SK-N-SH (cell line): ENCODE data around the gene COG8. TPM values are rescaled to one million over a fixed set of nuclear protein-coding genes. Genes with fewer than 3 reads are reported as not detected.

Experiments
- CTCF ChIA-PET: fragments of 300-600, 350-600 bp; formaldehyde crosslinking; extraction: SDS; loops from one replicate; lab custom pipeline; 2021; lab: Yijun Ruan, JAX
- POLR2A ChIA-PET: fragments of 350-600 bp; sonication (Branson Sonifier 250); formaldehyde crosslinking; extraction: SDS; loops from one replicate; lab custom pipeline; 2020; ENCODE audit warnings: antibody characterized with exemption, inconsistent platforms; lab: Yijun Ruan, JAX
- DNase-seq: peaks from one replicate; pipeline ENCODE4 v3.0.0; 2012
- H2AFZ ChIP-seq: fragments of 200-600 bp; sonication (generic); 2 replicates; pipeline ENCODE4 v1.8.1; 2016; ENCODE audit warnings: antibody characterized with exemption, mild to moderate bottlenecking, low read depth
- H3F3A ChIP-seq: fragments of 200-600 bp; sonication (generic); replicated peaks from 2 replicates; pipeline ENCODE3; 2016; ENCODE audit warnings: antibody characterized with exemption, mild to moderate bottlenecking; ENCODE audit not compliant: insufficient read depth
- H3K27ac ChIP-seq, 2 experiments: fragments of 200-500 bp in 1 of 2; fragments of 200-600 bp in 1 of 2; sonication (Bioruptor generic) in 1 of 2; sonication (generic), shearing (Covaris generic) in 1 of 2; 2 replicates each; pipeline versions ENCODE4 v1.5.1 to v1.6.1; 2014 to 2016; ENCODE audit warnings: low read depth in 2 of 2, inconsistent platforms in 1 of 2, low read length in 1 of 2, mild to moderate bottlenecking in 1 of 2, mixed read lengths in 1 of 2
- H3K27me3 ChIP-seq: fragments of 200-600 bp; sonication (generic), shearing (Covaris generic); 2 replicates; pipeline ENCODE4 v1.6.1; 2016; ENCODE audit warnings: mixed run types; ENCODE audit not compliant: insufficient read depth
- H3K36me3 ChIP-seq, 2 experiments: fragments of 200-500 bp in 1 of 2; fragments of 200-600 bp in 1 of 2; sonication (Bioruptor generic) in 1 of 2; sonication (generic) in 1 of 2; replicated peaks in 1 of 2; 2 replicates each; pipeline versions ENCODE3 to v1.5.1; 2014 to 2016; ENCODE audit warnings: low read length in 1 of 2, mild to moderate bottlenecking in 1 of 2; ENCODE audit not compliant: insufficient read depth in 2 of 2, control insufficient read depth in 1 of 2
- H3K4me1 ChIP-seq, 2 experiments: fragments of 200-500 bp in 1 of 2; fragments of 200-600 bp in 1 of 2; sonication (Bioruptor generic) in 1 of 2; sonication (generic), shearing (Covaris generic) in 1 of 2; 2 replicates each; pipeline versions ENCODE4 v1.5.1 to v1.6.1; 2014 to 2016; ENCODE audit warnings: low read depth in 1 of 2, low read length in 1 of 2, mixed run types in 1 of 2; ENCODE audit not compliant: insufficient read depth in 2 of 2, control insufficient read depth in 1 of 2
- H3K4me2 ChIP-seq: fragments of 200-600 bp; sonication (generic), shearing (Covaris generic); 2 replicates; pipeline ENCODE4 v1.6.1; 2017; ENCODE audit warnings: mixed run types
- H3K4me3 ChIP-seq, 2 experiments: fragments of 200-500 bp in 1 of 2; fragments of 200-600 bp in 1 of 2; sonication (Bioruptor generic) in 1 of 2; sonication (generic), shearing (Covaris generic) in 1 of 2; 2 replicates each; pipeline versions ENCODE4 v1.5.1 to v1.8.1; 2014 to 2016; ENCODE audit warnings: low read depth in 2 of 2, inconsistent platforms in 1 of 2, low read length in 1 of 2, mild to moderate bottlenecking in 1 of 2, mixed read lengths in 1 of 2, moderate library complexity in 1 of 2
- H3K79me2 ChIP-seq: fragments of 200-600 bp; sonication (generic); 2 replicates; pipeline ENCODE4 v1.8.1; 2017; ENCODE audit warnings: mild to moderate bottlenecking; ENCODE audit not compliant: insufficient read depth
- H3K9ac ChIP-seq: fragments of 200-600 bp; sonication (generic); 2 replicates; pipeline ENCODE4 v1.6.1; 2017; ENCODE audit warnings: mixed run types
- H3K9me2 ChIP-seq: fragments of 200-600 bp; sonication (generic); 2 replicates; pipeline ENCODE4 v1.6.1; 2017; ENCODE audit warnings: mixed run types
- H3K9me3 ChIP-seq: fragments of 200-600 bp; sonication (generic); 2 replicates; pipeline ENCODE4 v1.6.1; 2017; ENCODE audit warnings: mixed run types, mild to moderate bottlenecking, moderate library complexity
- H4K20me1 ChIP-seq: fragments of 200-600 bp; sonication (generic); 2 replicates; pipeline ENCODE4 v1.6.1; 2017; ENCODE audit warnings: mild to moderate bottlenecking, mixed run types; ENCODE audit not compliant: insufficient read depth
- EZH2phosphoT487 ChIP-seq: fragments of 200-600 bp; sonication (generic); IDR thresholded peaks from 2 replicates; pipeline ENCODE4 v1.6.1; 2017; ENCODE audit warnings: low read depth, mixed run types, mild to moderate bottlenecking, antibody characterized with exemption, moderate library complexity, borderline replicate concordance
- FOSL2 ChIP-seq: IDR thresholded peaks from 2 replicates; pipeline ENCODE4 v1.4.0; 2012; ENCODE audit warnings: low read depth, mild to moderate bottlenecking, moderate library complexity, borderline replicate concordance
- FOXM1 ChIP-seq: IDR thresholded peaks from 2 replicates; pipeline ENCODE4 v1.4.0; 2012; ENCODE audit warnings: low read depth, mild to moderate bottlenecking
- MEF2A ChIP-seq: IDR thresholded peaks from 2 replicates; pipeline ENCODE4 v1.4.0; 2012; ENCODE audit warnings: low read depth, borderline replicate concordance
- RAD21 ChIP-seq: IDR thresholded peaks from 2 replicates; pipeline ENCODE4 v1.6.1; 2012; ENCODE audit warnings: mild to moderate bottlenecking, low read length
- RXRA ChIP-seq: IDR thresholded peaks from 2 replicates; pipeline ENCODE4 v1.4.0; 2012; ENCODE audit warnings: low read depth, mild to moderate bottlenecking, borderline replicate concordance
- TCF12 ChIP-seq: IDR thresholded peaks from 2 replicates; pipeline ENCODE4 v1.4.0; 2012
- YY1 ChIP-seq: IDR thresholded peaks from 2 replicates; pipeline ENCODE4 v1.4.0; 2012; ENCODE audit warnings: low read depth, mild to moderate bottlenecking
- WGBS: methylation state at CpG from one replicate; pipeline ENCODE4 v1.1.6; 2017; ENCODE audit warnings: low lambda C conversion rate; 5-methylcytosine and 5-hydroxymethylcytosine counted together
- polyA plus RNA-seq, 3 experiments: library from polyadenylated mRNA; depleted of rRNA; stranded (reverse); fragments of >200 nt; gene quantifications; 2 replicates each; pipeline ENCODE4 v1.2.3, GENCODE V29; 2012
- TF ChIP-seq, protein P1 (sequence below): fragments of 200-600 bp; sonication (generic); IDR thresholded peaks from 2 replicates; pipeline ENCODE4 v1.6.1; 2017; ENCODE audit warnings: antibody characterized with exemption, mild to moderate bottlenecking, moderate library complexity
- TF ChIP-seq, protein P2 (sequence below): IDR thresholded peaks from 2 replicates; pipeline ENCODE4 v1.4.0; 2012; ENCODE audit warnings: low read depth, borderline replicate concordance
- TF ChIP-seq, protein P3 (sequence below): fragments of 150-350 bp; IDR thresholded peaks from 2 replicates; pipeline ENCODE4 v1.6.1; 2017; ENCODE audit warnings: antibody characterized with exemption, low read length, low read depth, borderline replicate concordance

COG8 gene
- polyA plus RNA-seq, 1 of the 3 experiments (the other 2 are of a cell fraction) = 30.2 TPM

DNA sequence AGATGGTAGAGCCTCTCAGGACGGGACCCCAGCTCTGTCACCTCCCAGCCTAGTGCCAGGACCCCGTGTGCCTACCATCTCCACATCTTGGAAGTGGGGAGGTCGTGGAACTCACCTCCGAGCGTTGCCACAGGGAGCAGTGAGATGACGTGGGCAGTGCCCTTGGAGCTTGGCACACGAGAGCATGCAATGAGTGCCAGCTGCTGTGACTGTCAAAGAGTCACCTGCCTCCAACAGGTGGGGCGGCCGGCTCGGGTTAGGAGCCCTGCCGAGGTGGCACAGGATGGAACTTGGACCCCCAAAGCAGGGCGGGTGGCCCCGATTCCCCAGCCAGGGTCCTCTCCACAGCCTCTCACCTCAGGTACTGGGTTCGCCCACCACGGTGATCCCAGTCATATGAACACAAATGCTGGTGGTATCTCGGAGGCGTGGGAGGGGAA, 22.7 kb downstream of the COG8 start (continued):
- TF ChIP-seq EZH2phosphoT487 = no peak
- TF ChIP-seq MEF2A = no peak
- TF ChIP-seq, protein P1, sequence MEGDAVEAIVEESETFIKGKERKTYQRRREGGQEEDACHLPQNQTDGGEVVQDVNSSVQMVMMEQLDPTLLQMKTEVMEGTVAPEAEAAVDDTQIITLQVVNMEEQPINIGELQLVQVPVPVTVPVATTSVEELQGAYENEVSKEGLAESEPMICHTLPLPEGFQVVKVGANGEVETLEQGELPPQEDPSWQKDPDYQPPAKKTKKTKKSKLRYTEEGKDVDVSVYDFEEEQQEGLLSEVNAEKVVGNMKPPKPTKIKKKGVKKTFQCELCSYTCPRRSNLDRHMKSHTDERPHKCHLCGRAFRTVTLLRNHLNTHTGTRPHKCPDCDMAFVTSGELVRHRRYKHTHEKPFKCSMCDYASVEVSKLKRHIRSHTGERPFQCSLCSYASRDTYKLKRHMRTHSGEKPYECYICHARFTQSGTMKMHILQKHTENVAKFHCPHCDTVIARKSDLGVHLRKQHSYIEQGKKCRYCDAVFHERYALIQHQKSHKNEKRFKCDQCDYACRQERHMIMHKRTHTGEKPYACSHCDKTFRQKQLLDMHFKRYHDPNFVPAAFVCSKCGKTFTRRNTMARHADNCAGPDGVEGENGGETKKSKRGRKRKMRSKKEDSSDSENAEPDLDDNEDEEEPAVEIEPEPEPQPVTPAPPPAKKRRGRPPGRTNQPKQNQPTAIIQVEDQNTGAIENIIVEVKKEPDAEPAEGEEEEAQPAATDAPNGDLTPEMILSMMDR = no peak
- TF ChIP-seq RXRA = no peak
- TF ChIP-seq RAD21 = no peak
- TF ChIP-seq, protein P2, sequence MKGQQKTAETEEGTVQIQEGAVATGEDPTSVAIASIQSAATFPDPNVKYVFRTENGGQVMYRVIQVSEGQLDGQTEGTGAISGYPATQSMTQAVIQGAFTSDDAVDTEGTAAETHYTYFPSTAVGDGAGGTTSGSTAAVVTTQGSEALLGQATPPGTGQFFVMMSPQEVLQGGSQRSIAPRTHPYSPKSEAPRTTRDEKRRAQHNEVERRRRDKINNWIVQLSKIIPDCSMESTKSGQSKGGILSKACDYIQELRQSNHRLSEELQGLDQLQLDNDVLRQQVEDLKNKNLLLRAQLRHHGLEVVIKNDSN = no peak
- no peak for TF ChIP-seq FOSL2
- TF ChIP-seq, protein P3, sequence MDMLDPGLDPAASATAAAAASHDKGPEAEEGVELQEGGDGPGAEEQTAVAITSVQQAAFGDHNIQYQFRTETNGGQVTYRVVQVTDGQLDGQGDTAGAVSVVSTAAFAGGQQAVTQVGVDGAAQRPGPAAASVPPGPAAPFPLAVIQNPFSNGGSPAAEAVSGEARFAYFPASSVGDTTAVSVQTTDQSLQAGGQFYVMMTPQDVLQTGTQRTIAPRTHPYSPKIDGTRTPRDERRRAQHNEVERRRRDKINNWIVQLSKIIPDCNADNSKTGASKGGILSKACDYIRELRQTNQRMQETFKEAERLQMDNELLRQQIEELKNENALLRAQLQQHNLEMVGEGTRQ = no peak
- no peak for TF ChIP-seq FOXM1
- no peak for TF ChIP-seq TCF12

DNA sequence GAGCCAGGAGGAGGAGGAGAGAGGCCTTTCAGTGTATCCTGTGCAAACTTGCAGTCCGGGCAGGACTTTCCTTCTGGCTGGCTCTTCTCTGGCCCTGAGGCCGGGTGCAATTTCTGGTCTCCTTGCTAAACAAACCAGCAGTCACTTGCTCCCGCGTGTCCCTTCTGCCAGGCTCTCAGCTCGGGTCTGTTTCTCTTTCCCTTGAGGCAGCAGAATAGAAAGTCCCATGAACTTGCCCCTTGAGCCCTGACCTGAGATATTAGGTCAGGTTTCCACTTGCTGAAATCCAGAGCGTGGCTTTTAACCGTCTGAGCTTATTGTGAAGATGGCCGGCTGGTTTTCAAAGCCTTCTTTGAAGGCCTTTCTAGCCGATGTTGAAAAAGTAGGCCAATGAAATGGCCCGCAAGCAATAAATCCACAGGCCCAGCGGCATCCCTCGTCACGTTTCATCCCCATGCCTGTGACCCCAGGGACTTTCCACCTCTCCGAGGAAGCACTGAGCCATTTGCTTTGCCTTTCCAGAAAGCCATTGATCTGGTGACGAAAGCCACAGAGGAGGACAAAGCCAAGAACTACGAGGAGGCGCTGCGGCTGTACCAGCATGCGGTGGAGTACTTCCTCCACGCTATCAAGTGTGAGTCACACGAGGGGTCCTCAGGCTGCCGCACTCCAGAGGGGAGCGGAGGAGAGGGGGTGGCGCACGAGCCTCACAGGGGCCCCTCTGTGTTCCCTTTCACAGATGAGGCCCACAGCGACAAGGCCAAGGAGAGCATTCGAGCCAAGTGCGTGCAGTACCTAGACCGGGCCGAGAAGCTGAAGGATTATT, 23.7 kb downstream of the COG8 start:
- Histone ChIP-seq H3K9me3 (no peaks in the 10 kb centered on the region), H3K4me2 (no peak overlapping the region), H4K20me1 (peaks cover 10% of the 10 kb centered on the region; the same call in 1 of the 2 replicates), H3K9me2 (no peaks in the 10 kb centered on the region), H3K79me2 (peaks cover 52% of the 10 kb centered on the region), H3K4me3 (no peak overlapping the region), H2AFZ (no peak overlapping the region), H3K4me1 (peaks cover 0 to 5% of the 10 kb centered on the region in 2 experiments; a peak in 1 of 4 replicates), H3K9ac (no peak overlapping the region), H3K27me3 (no peaks in the 10 kb centered on the region), H3F3A (peaks cover under 1% of the 10 kb centered on the region), H3K27ac (no peak overlapping the region), H3K36me3 (peaks cover 28 to 58% of the 10 kb centered on the region in 2 experiments)
- no peak for TF ChIP-seq YY1
- TF ChIP-seq, protein P3 = no peak
- ChIA-PET POLR2A (interaction anchor here (1.5 kb wide), 1 partner anchor 13 kb away, joined by 5 read pairs; no protein-coding TSS in a partner anchor), CTCF (no interaction called here)
- DNase-seq = no peak
- WGBS = 93% methylated on average over 29 of the region's 30 CpGs
